ENCODE results near the gene CD46.

The CD46 gene

GRCh38 chr1:207807326-207807689 lies 55.5 kb downstream of the CD46 start:
- peak overlapping the region; percentile 17; the same call in 1 of the 2 replicates for H3K27ac ChIP-seq

GRCh38 chr1:207807690-207808321 lies 56.0 kb downstream of the CD46 start:
- H3K27ac ChIP-seq, result peak overlapping the region; percentile 17; the same call in 1 of the 2 replicates
- no peak for TF ChIP-seq ZFX (IDR thresholded peaks at IDR 0.05)
- no peak for TF ChIP-seq CTCF (conservative IDR thresholded peaks at IDR 0.05)

More at GRCh38 chr1:207807326-207807689, 55.5 kb downstream of the CD46 start:
- TF ChIP-seq ZFX (IDR thresholded peaks at IDR 0.05), result no peak
- TF ChIP-seq CTCF (conservative IDR thresholded peaks at IDR 0.05), result no peak

GRCh38 chr1:207808322-207808705 lies 56.5 kb downstream of the CD46 start:
- no peak overlapping the region for H3K27ac ChIP-seq
- TF ChIP-seq CTCF (conservative IDR thresholded peaks at IDR 0.05), result no peak
- TF ChIP-seq ZFX (IDR thresholded peaks at IDR 0.05), result no peak

- no peak for TF ChIP-seq ZFX (IDR thresholded peaks at IDR 0.05)
- TF ChIP-seq CTCF (conservative IDR thresholded peaks at IDR 0.05), result no peak
- H3K27ac ChIP-seq, result no peak overlapping the region
These were observed 57.2 kb downstream of the CD46 start for GRCh38 chr1:207808911-207809555.

DNA sequence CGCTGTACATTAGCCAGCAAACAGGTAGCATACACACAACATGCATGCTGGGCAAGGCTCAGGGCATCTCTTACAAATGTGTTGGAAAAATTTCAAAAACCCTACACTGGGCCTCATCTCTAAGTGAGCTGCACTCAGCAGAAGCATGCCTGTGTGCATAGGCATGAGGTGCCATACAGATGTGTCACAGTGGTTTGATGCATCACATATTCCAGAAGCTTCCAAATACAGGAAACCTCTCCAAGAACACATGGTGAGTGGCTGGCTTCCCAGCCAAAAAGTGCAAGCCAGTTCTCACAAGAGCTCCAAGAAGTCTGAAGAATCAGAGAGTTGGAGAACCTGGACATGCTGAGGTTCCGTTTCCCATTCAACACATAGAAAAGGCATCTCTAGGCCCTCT lies 58.3 kb downstream of the CD46 start:
- no peak overlapping the region for H3K27ac ChIP-seq
- no peak for TF ChIP-seq ZFX (IDR thresholded peaks at IDR 0.05)
- no peak for TF ChIP-seq CTCF (conservative IDR thresholded peaks at IDR 0.05)

GRCh38 chr1:207810606-207811295 lies 58.9 kb downstream of the CD46 start:
- no peak overlapping the region for H3K27ac ChIP-seq
- TF ChIP-seq ZFX (IDR thresholded peaks at IDR 0.05) (no peak), CTCF (conservative IDR thresholded peaks at IDR 0.05) (no peak)

DNA sequence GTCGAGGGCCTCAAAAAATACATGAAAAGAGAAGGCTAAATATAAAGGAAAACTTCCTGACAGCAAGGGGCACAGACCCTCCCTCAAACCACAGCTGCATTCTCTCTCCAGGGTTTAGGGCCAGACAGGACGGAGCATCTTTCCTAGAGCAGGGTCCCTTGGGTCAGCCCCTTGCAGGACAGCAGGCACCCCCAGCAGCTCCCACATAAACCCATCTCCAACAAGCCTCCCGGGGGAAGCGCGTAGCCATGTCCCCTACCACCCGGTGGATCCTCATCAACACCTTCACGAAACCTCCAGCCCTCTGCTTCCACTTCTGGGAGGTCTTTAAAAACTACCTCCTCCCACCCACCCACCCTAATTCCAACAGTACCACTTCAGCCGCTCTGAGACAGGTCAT lies 59.5 kb downstream of the CD46 start:
- H3K27ac ChIP-seq, result no peak overlapping the region

More for the DNA sequence above, 59.5 kb downstream of the CD46 start:
- TF ChIP-seq CTCF (conservative IDR thresholded peaks at IDR 0.05), result no peak
- TF ChIP-seq ZFX (IDR thresholded peaks at IDR 0.05), result no peak
